OCI-LY3 (cell line): ENCODE measurements around the gene IL12A.

Source experiments
- EZH2phosphoT487 ChIP-seq: fragments of 200-600 bp; shearing (Covaris generic); IDR thresholded peaks from 2 replicates; pipeline ENCODE4 v1.6.1; 2018; ENCODE audit warnings: antibody characterized with exemption, mixed run types, low read depth
- TF ChIP-seq, protein P1 (sequence below): fragments of 200-600, 300-600 bp; sonication (generic); IDR thresholded peaks from 2 replicates; pipeline ENCODE4 v1.5.1; 2014; ENCODE audit warnings: antibody characterized with exemption, low read length, low read depth

DNA sequence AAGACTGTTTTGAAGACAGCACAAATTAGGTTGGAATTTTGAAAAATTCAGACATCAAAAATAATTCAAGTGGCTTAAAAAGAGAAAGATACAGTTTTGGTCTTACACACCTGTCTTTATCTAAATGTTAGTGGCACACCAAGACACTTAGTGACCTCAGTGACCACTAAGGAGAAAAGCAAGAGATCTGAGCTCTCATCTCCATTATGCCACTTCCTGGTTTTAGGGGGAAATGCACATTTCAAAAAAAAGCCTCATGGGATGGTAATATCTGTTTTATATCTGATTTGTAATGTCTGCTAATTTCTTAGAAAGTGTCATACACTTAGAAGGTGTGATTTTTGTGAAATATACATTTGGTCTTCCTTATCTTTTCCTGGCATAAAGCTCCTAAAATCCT is 16.4 kb downstream of the IL12A start:
- TF ChIP-seq EZH2phosphoT487 = no peak
- TF ChIP-seq, protein P1, sequence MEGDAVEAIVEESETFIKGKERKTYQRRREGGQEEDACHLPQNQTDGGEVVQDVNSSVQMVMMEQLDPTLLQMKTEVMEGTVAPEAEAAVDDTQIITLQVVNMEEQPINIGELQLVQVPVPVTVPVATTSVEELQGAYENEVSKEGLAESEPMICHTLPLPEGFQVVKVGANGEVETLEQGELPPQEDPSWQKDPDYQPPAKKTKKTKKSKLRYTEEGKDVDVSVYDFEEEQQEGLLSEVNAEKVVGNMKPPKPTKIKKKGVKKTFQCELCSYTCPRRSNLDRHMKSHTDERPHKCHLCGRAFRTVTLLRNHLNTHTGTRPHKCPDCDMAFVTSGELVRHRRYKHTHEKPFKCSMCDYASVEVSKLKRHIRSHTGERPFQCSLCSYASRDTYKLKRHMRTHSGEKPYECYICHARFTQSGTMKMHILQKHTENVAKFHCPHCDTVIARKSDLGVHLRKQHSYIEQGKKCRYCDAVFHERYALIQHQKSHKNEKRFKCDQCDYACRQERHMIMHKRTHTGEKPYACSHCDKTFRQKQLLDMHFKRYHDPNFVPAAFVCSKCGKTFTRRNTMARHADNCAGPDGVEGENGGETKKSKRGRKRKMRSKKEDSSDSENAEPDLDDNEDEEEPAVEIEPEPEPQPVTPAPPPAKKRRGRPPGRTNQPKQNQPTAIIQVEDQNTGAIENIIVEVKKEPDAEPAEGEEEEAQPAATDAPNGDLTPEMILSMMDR = peak; percentile 17; the same call in 1 of the 2 replicates
